Suprapubic skin (tissue), 4 donors: ENCODE results near the gene TEAD2.

Source experiments
- CTCF ChIP-seq, 2 donors: fragments of 200-600 bp in 1 of 2; fragments of 450-650 bp in 1 of 2; sonication (generic) in 1 of 2; IDR thresholded peaks; one replicate each; pipeline ENCODE4 v1.5.1; 2016 to 2019; ENCODE audit warnings: antibody characterized with exemption in 2 of 2, mild to moderate bottlenecking in 1 of 2, moderate library complexity in 1 of 2
- POLR2A ChIP-seq, 2 donors: fragments of 450-650 bp; IDR thresholded peaks; one replicate each; pipeline ENCODE4 v1.6.1; 2017; ENCODE audit warnings: antibody characterized with exemption in 2 of 2, mild to moderate bottlenecking in 2 of 2, moderate library complexity in 2 of 2
- POLR2AphosphoS5 ChIP-seq, 3 donors: sonication (generic); formaldehyde crosslinking; IDR thresholded peaks; one replicate each; pipeline ENCODE4 v1.6.1; 2017; ENCODE audit warnings: antibody characterized with exemption in 3 of 3

- TF ChIP-seq CTCF (IDR thresholded peaks at IDR 0.05) (no peak), POLR2A (IDR thresholded peaks at IDR 0.05) (no peak), POLR2AphosphoS5 (IDR thresholded peaks at IDR 0.05) (no peak)
Observed at GRCh38 chr19:49347191-49347590, 15.0 kb downstream of the TEAD2 start.
